ENCODE measurements around the gene BTBD17. TPM values are rescaled to one million over a fixed set of nuclear protein-coding genes. Genes with fewer than 3 reads are reported as not detected.

Gene BTBD17
- total RNA-seq, 1 donor from 2014 or later: 2.7 TPM

DNA sequence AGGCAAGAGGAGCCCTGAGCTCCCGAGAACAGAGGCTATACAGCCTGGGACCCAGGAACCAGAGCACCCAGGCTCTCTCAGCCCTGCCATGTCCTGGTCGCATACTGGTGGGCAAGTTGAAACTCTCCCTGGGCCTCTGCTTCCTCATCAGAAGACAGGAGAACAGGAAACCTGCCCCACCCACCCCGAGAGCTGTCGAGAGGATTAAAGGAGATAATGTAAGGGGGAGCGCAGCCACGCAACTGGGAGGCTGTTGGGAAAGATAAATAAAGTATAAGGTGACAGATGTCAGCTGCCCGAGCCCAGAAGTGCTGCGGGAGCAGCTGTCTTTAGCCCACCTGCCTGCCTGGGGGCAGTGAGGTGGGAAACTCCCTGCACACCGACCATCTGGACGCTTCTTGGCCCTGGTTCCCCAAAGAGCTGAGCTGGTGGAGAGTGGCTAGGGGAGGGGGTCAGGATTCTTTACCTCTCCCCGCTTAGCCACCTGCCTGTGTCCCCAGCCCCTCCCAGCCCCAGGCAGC, 28.8 kb downstream of the BTBD17 start:
- no peak overlapping the region for H3K4me3 Mint-ChIP-seq (ENCODE audit: unreplicated experiment)
- H3K27ac Mint-ChIP-seq (ENCODE audit: unreplicated experiment): no peak overlapping the region
- H3K36me3 Mint-ChIP-seq (ENCODE audit: low read depth, unreplicated experiment): peaks cover 15% of the 10 kb centered on the region
- H3K4me1 Mint-ChIP-seq (ENCODE audit: unreplicated experiment): peaks cover 35% of the 10 kb centered on the region
- peaks cover 10% of the 10 kb centered on the region for H3K27me3 Mint-ChIP-seq (ENCODE audit: unreplicated experiment)
- TF ChIP-seq, protein P1, sequence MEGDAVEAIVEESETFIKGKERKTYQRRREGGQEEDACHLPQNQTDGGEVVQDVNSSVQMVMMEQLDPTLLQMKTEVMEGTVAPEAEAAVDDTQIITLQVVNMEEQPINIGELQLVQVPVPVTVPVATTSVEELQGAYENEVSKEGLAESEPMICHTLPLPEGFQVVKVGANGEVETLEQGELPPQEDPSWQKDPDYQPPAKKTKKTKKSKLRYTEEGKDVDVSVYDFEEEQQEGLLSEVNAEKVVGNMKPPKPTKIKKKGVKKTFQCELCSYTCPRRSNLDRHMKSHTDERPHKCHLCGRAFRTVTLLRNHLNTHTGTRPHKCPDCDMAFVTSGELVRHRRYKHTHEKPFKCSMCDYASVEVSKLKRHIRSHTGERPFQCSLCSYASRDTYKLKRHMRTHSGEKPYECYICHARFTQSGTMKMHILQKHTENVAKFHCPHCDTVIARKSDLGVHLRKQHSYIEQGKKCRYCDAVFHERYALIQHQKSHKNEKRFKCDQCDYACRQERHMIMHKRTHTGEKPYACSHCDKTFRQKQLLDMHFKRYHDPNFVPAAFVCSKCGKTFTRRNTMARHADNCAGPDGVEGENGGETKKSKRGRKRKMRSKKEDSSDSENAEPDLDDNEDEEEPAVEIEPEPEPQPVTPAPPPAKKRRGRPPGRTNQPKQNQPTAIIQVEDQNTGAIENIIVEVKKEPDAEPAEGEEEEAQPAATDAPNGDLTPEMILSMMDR (IDR thresholded peaks at IDR 0.05; ENCODE audit: unreplicated experiment): no peak
- DNase-seq (ENCODE audit: low spot score): no peak
- H3K9me3 Mint-ChIP-seq (ENCODE audit: unreplicated experiment): no peaks in the 10 kb centered on the region

DNA sequence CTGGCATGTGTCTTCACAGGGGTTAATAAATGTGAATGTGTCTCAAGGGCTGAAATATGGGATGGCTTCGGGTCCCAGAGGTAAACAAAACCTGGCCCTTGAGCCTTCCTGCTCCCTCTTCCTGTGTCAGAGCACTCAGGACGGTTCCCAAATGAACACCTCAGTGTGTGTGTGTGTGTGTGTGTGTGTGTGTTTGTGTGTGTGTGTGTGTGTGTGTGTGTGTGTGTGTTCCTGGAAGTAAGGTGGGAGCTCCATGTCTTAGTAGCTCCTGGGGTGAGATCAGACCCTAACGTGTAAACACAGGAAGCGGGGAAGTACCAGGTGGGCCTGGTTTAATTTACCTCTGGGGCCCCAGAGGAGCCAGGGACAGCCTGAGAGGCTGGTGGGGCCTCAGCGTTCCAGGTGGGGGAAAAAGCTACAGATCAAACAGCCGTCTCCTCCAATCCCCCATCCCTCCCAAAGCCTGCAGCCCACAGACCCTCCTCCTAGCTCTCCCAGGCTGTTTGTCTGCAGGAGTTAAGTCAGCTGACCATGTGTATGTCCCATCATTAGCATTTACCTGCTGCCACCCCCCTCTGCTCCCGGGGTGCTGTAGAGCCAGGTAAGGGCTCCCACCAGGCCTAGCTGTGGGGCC, 29.5 kb downstream of the BTBD17 start:
- DNase-seq (ENCODE audit: low spot score): no peak
- no peaks in the 10 kb centered on the region for H3K9me3 Mint-ChIP-seq (ENCODE audit: unreplicated experiment)
- H3K27me3 Mint-ChIP-seq (ENCODE audit: unreplicated experiment): peaks cover 14% of the 10 kb centered on the region
- peaks cover 15% of the 10 kb centered on the region for H3K36me3 Mint-ChIP-seq (ENCODE audit: low read depth, unreplicated experiment)
- H3K4me3 Mint-ChIP-seq (ENCODE audit: unreplicated experiment): peak overlapping the region; percentile 81
- H3K4me1 Mint-ChIP-seq (ENCODE audit: unreplicated experiment): peaks cover 38% of the 10 kb centered on the region
- TF ChIP-seq, protein P1 (IDR thresholded peaks at IDR 0.05; ENCODE audit: unreplicated experiment): no peak
- H3K27ac Mint-ChIP-seq (ENCODE audit: unreplicated experiment): peak overlapping the region; percentile 34

DNA sequence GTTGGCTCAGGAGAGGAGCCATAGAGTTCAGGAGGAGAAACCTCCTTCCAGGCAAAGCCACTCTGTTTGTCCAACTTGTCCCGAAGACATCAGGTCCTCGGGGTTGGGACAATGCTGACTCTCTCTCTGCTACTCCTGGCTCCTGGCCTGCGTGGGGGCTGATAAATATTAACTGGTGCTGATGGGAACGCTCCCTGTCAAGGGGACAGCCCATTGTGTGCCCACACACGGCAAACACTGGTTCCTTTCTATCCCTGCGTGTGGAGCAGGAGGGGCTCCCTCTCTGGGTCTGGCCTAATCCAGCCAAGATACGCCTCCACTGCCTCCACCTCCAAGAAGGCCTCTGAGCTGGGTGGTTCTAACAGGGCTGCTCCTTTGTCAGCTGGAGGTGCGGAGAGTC, 31.2 kb downstream of the BTBD17 start:
- Mint-ChIP-seq H3K27ac (ENCODE audit: unreplicated experiment) (no peak overlapping the region), H3K4me1 (ENCODE audit: unreplicated experiment) (peaks cover 44% of the 10 kb centered on the region), H3K36me3 (ENCODE audit: low read depth, unreplicated experiment) (peaks cover 10% of the 10 kb centered on the region), H3K9me3 (ENCODE audit: unreplicated experiment) (no peaks in the 10 kb centered on the region), H3K27me3 (ENCODE audit: unreplicated experiment) (peaks cover 8% of the 10 kb centered on the region), H3K4me3 (ENCODE audit: unreplicated experiment) (no peak overlapping the region)
- TF ChIP-seq, protein P1 (IDR thresholded peaks at IDR 0.05; ENCODE audit: unreplicated experiment): no peak
- no peak for DNase-seq (ENCODE audit: low spot score)

DNA sequence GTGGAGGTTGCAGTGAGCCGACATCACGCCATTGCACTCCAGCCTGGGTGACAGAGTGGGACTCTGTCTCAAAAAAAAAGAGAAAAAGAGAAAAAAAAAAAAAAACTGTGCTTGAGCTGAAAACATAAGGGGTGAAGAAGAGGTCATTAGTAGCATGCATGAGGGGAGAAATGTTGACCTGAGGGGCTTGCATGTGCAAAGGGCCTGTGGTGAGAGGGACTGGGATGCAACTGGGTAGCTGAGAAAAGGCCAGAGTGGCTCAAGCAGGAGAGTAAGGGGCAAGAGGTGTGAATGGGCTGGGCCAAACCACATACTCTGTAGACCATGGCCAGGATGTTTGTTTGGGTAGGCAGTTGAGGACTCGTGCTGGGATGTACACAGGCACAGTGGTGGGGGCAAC, 32.3 kb downstream of the BTBD17 start:
- Mint-ChIP-seq H3K27me3 (ENCODE audit: unreplicated experiment) (peaks cover 10% of the 10 kb centered on the region), H3K27ac (ENCODE audit: unreplicated experiment) (no peak overlapping the region), H3K9me3 (ENCODE audit: unreplicated experiment) (no peaks in the 10 kb centered on the region), H3K4me3 (ENCODE audit: unreplicated experiment) (peak overlapping the region; percentile 8), H3K36me3 (ENCODE audit: low read depth, unreplicated experiment) (peaks cover 10% of the 10 kb centered on the region), H3K4me1 (ENCODE audit: unreplicated experiment) (peaks cover 51% of the 10 kb centered on the region)
- no peak for DNase-seq (ENCODE audit: low spot score)
- TF ChIP-seq, protein P1 (IDR thresholded peaks at IDR 0.05; ENCODE audit: unreplicated experiment): no peak

DNA sequence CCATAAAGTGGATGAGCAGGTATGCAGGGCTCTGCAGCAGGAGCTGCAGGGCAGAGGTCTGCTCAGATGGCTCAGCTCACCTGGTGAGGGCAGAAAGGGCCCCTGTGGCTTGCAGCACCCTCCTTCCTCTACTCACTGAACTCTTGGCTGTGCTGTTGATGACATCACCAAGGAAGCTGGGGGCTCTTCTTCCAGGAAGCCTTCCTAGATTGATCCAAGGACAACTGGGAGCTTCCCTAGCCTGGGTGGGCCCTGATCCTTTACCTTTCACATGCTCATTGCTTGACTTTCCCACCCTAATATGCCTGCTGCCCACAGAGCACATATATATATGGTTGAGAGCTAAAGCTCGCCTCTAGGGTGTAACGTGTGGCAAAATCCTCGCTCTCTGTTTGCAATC, 33.2 kb downstream of the BTBD17 start:
- Mint-ChIP-seq H3K4me3 (ENCODE audit: unreplicated experiment) (peak overlapping the region; percentile 52), H3K9me3 (ENCODE audit: unreplicated experiment) (no peaks in the 10 kb centered on the region), H3K36me3 (ENCODE audit: low read depth, unreplicated experiment) (peaks cover 10% of the 10 kb centered on the region), H3K27me3 (ENCODE audit: unreplicated experiment) (peaks cover 12% of the 10 kb centered on the region), H3K27ac (ENCODE audit: unreplicated experiment) (no peak overlapping the region), H3K4me1 (ENCODE audit: unreplicated experiment) (peaks cover 51% of the 10 kb centered on the region)
- TF ChIP-seq, protein P1 (IDR thresholded peaks at IDR 0.05; ENCODE audit: unreplicated experiment): no peak
- no peak for DNase-seq (ENCODE audit: low spot score)
